NCI-H2171 treated with DMSO at 0.1 percent for 48 hours (cell line): ENCODE data around the gene ERC2.

ENCODE experiments used
- DNase-seq: peaks from one replicate; lab custom pipeline; 2025; lab: John Stamatoyannopoulos, UW

Gene ERC2

DNA sequence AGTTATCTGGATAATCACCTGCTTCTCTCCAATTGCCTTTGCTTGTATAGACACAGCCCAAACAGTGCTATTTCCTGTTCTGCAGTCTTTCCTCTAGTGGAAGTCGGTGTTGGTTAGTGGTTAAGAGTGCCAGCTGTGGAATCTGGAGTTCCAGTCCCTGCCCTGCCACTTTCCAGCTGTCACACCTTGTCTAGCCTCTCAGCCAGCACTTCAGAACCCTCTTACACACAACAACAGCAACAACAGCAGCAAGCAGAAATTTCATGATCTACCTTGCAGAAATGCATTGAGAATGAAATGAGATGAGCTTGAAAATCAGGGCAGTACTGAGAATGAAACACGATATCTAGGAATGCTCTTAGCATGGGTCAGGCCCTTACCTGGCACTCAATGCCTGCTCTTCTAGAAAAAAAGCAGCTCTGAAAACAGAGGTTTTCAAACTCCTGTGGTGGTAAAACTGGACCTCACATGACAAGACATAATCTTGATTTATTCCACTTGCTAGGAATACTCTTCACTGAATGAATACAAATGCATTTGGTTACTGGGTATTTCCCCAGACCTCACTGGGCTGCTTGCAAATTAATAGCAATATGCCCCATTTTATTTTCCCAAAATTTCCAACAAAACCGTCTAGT lies 977.9 kb downstream of the ERC2 start:
- peak; percentile 12 for DNase-seq

DNA sequence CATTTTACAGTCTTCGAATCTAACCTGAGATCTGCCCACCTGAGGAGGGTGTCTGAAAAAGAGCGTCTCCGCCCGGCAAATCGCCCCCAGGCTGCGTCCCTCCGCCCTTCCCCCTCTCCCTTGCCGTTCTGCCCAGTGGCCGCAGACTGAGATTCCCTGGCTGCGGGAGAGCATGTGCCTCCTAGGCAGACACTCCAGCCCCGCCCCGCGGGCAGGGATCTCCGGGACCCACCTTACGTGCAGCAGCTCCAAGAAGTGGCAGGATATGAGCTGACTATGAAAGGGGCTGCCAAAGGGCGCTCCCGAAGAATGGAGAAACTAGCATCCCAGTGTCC lies 978.5 kb downstream of the ERC2 start:
- no peak for DNase-seq

DNA sequence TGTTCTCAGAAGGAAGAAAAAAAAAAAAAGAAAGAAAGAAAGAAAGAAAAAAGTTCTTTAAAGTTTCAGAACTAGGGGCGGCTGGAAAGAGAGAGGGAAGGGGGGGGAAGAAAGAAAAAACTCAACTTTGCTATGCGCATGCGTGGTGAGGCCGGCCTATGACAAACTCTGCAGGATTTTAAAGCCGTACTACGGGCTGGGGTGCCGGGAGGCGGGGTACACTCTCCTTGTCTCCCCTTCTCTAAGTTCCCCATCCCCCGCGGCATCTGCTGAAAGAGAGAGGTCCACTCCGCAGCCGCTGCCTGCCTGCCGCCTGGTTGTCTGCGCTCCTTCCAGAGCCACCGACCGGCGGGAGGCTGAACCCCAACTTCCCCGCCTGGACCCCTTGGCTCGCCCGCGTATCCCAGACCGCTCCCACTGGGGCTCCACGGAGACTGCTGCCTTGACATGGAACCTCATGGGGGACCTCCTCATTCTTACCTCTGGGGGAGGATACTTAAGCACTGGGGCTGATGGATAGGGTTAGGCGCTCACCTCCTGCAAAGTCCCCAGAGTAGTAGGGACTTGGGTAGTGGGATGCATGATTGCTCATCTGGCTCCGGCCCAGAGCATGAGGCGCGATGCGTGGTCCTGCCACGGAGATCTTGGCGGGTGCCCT lies 979.7 kb downstream of the ERC2 start:
- peak; percentile 17 for DNase-seq

DNA sequence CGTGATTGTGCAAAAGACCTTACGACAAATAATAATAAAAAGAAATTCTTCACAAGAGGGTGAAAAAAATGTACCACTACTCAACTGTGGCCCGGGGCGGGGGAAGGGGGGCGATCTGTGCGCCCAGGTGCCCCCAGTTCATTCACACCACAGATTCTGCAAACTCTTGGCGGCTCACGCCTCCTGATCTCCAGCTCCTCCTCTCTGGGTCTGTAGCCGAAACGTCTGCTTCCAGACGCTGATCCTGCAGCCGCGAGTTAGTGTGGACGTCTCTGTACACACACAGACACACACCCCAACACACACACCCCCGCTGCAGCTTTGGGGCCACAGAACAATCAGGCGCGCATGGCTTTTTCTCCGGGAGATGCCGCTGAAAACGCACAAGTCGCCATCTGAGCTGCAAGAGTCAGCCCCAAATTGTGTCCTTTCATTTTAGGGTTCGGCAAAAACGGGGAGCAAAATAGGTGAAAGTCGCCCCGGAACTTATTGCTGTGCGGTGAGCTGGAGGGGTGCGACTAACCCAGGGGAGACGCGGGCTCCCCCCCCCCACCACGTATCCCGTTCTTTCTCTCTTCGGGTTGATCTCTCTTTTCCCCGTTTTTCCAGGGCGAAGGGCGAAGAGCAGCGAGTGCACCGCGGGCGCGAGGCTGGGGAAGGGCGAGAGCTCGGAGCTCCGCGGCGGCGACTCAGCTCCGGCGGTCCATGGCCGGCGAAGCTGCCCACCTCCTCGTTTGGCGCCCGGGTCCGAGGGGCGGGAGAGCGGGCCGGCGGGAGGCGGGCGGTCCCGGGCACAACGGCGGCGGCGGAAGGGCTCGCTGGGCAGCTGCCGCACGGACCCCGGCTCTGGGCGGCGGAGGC lies 980.7 kb downstream of the ERC2 start:
- DNase-seq, result peak; percentile 27

DNA sequence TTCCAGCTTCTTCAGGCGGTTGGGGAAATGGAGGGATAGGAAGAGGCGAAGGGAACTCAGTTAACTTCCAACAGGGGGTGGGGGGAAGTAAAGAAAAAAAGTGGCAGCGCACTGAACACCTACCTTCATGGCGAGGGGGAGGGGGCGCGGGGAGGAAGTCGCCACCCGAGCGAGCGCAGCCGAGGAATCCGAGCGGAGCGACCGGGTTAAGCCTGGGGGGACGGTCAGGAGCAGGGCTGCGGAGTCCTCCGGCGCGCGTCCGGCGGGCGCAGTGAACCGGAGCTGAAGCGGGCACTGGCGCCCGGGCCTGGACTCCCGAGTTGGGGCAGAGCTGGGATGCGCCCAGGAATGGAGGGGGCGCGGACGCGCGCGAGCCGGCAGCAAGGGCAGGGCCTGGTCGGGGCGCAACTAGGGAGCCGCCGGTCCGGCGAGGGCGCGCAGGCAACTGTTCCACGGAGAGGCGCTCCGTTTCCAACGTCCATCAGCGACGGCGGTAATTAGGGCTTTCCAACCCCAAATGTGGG lies 981.3 kb downstream of the ERC2 start, which contains the start of gene WNT5A:
Gene WNT5A, minus strand, starts transcription at position 450 of the 524 bp plus-strand sequence. Its CDS starts 321 bp downstream, at position 129.
- DNase-seq, result no peak

DNA sequence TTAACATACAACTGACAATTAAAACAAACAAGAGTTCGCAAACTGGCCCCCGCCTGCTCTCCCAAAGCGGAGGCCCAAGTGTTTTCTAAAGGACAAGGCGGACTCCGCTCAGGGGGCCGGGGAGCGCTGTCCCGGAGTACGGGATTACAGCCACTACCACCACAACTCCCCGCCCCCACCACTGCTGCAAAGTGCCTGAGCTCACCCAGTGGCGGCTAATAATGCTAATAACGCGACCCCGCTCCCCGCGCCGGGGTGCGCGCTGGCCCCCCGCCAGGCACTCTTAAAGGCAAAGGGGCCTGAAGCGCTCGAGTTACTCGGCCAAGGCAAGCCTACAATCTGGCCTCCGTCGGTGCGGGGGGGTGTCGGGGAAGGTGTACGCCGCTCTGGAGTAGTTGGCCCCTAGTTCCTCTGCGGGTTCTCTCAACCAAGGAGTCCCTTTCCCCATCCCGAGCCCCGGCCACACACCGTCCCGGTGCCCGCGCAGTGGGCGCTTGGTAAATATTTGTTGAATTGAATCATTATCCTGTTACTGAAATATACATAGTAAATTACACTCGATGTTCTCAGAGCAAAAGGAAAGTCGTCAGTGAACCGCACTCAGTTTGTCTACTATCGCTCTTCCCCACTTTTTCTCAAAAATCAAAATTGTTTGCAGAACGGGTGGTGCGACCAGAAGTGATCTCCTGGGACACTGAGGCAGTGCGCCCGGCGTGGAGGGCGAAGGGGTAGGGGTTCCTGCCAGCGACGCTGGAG lies 982.0 kb downstream of the ERC2 start:
- peak; percentile 17 for DNase-seq

DNA sequence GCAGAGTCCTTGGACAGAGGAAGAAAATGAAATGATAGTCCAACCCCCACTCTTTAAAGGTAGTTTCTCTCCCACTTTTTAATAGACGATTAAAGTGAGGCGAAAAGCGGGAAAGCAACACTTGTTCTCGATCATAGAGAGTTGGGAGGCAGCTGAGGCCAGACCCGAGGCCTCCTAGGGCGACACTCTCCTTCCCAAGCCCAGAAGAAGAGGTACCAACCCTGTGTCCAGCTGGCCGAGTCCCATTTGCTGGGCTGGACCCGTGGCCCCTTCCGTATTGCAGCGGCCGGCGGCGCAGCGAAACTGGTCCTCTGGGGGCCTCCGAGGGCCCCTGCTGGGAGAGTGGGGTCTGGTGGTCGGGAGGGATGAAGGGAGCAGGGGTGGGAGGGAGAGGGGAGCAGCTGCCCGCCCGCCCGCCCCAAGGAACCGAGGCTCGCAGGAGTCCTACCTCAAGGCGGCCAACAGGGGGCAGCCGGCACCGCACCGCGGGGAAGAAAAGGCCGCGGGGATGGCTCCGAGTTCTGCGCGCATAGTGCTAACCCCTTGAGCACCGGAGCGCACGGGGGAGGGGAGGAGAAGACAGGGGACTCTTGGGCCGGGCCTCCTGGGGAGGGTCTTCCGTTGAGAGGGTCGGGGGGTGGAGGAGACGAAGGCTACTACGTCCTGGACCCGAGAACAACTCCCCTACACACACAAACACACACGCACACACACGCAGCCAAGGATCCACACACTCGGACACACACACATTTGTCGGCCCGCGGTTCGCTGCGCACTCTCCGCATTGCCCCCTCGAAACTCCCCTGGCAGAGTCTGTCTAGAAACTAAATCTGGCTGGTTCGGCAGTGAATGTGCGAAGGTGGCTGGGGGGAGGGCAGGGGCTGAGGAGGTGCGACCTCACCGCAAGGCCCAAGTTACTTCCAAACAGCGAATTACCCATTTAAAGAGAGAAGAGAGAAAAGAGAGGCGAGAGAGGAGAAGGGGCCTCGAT lies 983.2 kb downstream of the ERC2 start:
- DNase-seq, result peak; percentile 51

DNA sequence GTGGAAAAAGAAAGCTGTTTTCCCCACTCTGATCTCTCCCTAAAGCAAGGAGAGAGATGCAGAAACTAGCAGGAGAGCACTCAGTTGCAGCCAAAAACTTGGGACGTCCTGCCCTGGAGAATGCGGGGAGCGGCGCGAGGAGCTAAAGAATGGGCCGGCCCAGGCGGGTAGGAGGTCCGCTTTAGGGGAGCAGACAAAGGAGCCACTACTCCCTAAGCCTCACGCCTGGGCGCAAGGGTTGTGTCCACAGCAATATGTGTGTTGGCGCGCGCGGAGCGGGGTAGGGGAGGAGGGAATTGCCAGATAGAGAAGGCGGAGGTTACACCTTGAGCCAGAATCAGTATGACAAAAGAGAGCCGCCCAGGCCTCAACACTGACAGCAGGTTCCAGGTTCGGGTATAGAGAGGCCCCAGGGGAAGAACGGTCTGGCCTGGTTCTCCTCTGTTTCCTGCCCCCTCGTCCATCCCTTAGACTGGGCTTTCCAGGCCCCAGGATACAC lies 984.0 kb downstream of the ERC2 start:
- no peak for DNase-seq

DNA sequence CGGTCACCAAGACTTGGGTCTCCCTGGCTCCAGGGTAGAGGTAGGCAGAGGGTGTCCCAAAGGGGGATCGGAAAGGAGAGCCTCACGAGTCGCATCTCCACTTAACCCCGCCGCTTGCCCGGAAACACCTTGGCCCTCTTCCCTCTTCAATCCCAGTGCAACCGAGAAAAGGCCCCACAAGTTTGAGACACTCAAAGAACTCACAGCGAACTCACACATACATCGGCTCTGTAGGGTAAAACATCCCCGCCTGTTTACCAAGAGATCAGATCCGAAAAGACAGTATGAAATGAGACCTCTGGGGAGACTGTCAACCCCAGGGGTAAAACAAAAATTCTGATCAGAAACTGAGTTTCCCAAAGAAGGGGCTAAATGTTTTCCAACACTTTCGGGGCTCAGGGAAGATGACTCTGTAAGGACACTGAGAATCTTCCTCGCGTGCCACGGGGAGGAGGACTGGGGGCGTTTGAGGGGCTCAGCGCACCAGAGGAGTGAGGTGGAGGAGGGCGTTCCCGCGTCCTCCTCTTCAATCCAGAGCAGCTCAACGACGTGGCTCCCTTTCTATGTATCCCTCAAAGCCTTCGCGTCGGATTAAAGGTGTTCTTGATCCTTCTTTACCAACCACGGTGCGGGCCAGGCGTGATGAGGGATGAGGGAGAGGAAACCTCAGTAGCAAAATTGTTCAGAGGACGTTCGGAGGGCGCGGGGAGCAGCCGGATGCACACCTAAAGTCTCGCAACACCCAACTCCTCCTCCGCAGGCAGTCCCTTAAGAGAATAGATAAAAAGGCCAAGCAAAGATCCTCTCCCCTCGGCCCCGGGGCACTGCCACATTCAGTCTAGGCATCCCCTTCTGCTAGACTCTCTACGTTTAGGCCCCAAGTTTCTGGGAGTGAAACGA lies 984.8 kb downstream of the ERC2 start:
- no peak for DNase-seq

DNA sequence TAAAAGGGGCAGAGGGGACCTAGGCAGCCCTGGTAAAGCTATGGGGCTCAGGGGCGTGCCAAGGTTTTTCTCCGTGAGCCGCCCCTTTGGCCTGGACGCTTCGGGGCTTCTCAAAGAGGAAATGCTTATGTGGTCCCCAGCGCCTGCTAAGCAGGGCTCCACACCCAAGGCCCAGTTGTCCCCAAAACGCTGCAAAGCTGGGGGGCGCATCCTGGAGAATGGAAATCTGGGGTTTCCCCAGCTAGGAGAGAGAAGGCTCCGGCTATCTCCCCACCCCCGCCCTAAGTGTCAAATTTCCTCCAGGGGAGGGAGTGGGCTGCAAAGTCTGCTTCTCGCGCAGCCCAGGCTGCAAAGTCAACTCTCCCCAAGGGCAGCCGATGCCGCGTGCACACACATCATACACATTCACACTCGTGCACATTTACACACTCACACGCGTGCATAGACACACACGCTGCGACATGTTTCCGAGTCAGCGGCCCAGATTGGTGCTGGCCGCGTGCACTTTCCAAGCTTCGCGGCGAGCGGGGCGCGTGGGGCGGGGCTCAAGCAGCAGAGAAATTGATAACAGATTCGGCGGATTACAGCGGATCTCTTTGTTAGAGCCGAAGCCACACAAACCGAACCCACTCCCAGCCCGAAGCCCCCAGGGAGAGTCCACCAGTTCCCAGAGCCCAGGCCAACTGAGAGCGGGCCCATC lies 985.6 kb downstream of the ERC2 start:
- no peak for DNase-seq

DNA sequence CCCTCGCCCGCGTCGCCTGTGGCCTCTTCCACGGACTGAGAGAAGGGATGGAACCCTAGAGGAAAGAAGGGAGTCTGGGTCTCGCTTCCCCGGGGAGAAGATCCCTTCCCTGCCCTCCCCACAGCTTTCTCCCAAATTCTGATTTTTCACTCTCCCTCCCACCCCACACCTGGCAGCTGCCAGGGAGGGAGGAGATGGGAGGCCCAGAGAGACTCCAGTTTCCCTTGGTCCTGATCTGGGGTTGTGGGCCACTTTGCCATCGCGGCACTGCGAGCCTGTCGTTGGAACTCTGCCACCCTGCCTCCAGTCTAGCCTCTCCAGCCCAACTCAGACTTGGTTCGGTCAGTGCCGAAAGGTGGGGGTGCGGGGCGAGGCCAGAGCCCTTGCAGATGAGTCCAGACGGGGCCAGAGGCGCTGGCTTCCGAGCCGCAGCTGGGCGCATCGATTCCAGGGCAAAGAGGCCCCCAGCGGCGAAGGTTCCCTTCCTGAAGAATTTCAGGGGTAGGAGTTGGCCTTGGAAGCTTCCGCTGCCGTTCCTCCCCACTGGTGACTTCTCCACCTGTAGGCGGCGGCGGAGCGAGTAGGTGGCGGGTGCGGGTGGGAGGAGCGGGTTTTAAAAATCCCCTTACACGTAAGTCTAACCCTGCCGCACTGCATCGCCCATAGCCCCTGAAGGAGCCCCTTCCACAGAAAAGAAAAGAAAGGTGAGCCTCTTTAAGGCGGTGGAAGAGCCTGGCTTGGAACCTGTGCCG lies 986.3 kb downstream of the ERC2 start:
- DNase-seq, result no peak

DNA sequence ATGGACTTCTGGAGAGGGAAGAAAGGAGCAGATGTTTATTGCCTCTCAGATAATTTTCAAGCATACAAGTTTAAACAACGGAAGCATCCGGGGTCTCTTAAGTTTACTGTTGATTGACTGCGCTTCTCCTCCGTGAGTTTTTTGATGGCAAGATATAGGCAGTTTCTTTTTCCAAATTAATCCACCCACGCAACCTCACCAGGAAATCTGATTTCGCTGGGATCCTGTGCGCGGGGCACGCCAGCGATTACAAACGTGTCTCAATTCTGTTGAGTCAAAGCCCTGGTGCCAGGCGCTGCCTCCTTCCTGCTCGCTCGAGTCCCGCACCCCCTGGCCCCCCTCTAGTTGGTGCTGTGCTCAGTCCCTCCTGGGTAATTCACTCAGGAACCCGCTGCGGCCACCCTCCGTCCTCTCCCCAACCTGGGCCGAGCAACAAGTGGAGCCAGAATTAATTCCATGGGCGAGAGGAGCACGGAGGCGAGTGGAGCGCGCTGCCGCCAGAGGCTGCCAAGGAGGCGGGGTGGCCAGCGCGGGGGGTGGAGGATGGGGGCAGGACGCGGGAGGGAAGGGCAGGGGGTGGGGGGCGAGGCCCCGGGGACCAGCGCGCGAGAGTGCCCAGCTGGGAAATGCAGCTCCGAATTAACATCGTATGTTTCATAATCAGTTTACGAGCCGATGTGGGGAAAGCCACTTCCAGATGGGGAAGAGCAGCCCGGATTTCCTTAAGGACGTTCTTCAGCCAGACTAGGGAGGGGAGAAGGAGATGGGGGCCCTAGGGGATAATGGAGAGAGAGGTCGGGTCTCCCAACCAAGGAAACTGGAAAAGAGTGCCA lies 987.1 kb downstream of the ERC2 start:
- peak; percentile 3 for DNase-seq

DNA sequence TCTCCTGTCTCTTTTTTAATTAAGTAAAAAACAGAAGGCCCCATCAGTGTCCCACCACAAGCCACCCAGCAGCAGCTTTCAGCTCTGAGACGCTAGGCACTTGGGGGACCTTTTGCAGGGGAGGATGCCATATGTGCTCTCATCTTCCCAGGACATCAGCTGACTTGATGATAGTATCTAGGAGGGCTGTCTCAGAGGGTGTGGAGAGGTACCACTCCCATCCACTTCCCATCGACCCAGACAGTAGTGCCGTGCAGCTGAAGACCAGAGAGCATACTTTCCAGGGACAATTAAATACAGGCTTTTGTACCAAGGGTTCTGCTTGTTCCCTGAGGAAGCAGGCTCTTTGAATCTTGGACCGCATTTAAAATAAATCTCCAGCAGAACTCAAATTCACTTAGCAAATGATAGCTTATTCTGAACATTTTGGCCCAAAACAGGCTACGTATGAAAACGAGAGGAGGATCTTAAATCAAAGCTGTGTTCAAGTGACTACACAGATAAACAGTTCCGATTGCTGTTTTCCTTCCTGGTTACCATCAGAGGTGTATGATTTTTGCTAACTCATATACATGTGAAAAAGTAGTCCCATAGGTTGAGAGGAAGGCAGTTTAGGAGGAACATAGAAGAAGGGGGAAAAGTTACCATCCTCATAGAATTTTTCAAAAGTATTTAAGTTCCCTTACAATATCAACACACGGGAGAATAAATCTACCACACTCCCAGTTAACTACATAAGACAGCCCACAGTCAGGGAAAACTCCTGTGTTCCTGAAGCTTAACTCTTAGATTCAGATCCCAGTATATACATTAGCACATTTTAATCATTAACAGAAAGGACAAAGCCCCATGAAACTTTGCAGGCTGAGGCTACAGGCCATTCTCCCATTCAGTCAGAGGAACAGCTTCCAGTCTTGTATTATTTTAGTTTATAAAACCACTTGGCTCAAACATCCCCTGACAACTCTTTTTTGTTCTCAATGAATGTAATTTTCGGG lies 990.7 kb downstream of the ERC2 start:
- DNase-seq, result no peak

DNA sequence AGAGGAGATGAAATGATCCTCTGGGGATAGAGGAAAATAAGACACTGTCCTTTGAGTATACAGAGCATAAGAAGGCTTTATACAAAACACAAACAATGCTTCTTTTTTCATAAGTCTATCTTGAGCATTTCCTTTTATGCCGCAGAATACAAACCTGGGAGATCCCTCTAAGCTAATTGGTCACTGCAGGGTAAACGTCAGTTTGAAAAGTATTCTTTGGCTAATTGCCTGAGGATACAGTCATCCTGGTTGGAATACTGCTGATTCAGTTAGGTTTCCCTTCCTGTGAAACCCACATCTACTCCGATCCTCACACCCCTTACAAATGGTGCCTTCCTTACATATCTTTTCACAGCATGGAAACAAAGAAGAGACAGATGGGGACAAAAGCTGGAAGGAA lies 991.8 kb downstream of the ERC2 start:
- DNase-seq, result no peak

DNA sequence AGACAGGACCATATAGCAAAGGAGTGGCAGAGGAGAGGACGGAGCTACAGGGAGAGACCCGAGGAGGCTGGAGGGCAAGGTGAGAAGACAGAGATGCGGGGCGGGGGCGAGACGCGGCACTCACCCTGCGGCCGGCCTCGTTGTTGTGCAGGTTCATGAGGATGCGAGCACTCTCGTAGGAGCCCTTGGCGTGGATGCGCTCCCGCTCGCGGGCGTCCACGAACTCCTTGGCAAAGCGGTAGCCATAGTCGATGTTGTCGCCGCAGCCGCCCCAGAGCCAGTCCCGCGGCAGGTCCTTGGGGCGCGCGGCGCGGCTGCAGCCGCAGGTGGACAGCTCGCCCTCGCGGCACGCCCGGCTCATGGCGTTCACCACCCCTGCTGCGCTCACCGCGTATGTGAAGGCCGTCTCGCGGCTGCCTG lies 994.0 kb downstream of the ERC2 start:
- DNase-seq, result no peak

DNA sequence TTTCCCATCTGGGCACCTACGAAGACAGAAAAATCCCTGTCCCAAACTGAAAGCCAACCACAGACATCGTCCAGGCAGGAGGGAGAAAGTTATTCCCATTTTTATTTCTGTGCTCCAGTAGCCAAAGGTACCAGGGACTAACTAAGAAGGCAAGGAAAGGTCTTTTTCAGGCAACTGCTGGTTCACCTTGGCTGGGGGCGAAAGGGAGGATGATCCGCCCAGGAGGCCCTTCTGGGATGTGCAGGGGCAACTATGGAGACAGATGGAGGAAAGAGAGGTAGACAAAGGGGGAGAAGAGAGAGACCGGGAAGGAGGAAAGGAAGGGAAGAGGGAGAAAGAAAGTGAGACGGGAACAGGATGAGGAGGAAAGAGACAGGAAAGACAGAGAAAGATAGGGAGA lies 994.5 kb downstream of the ERC2 start:
- no peak for DNase-seq
